Subcutaneous adipose tissue (tissue), 4 donors: ENCODE measurements around the gene NET1. TPM values are rescaled to one million over a fixed set of nuclear protein-coding genes. Genes with fewer than 3 reads are reported as not detected.

ENCODE experiments used
- CTCF ChIP-seq: fragments of 450-650 bp; IDR thresholded peaks from one replicate; pipeline ENCODE4 v1.5.1; 2016; ENCODE audit warnings: low read depth, mild to moderate bottlenecking, control low read depth, antibody characterized with exemption, moderate library complexity
- total RNA-seq, 4 donors: library from RNA; depleted of rRNA; stranded (reverse); fragments of >200 nt; gene quantifications; one replicate each; pipeline ENCODE4 v1.1.0, GENCODE V29; 2016

Gene NET1
- total RNA-seq, 4 donors from 2014 or later = 48.3 to 214 (median 82.9) TPM

- no peak for TF ChIP-seq CTCF
Measured at GRCh38 chr10:5419466-5420094, 7.2 kb downstream of the NET1 start.

GRCh38 chr10:5423771-5424170 lies 11.4 kb downstream of the NET1 start:
- TF ChIP-seq CTCF = no peak

GRCh38 chr10:5424751-5425150 lies 12.4 kb downstream of the NET1 start:
- TF ChIP-seq CTCF = no peak

- no peak for TF ChIP-seq CTCF
Measured at GRCh38 chr10:5428133-5428532, 15.8 kb downstream of the NET1 start.

- TF ChIP-seq CTCF = no peak
Measured at GRCh38 chr10:5433182-5433581, 20.8 kb downstream of the NET1 start.

GRCh38 chr10:5434017-5434753 lies 21.8 kb downstream of the NET1 start:
- TF ChIP-seq CTCF = no peak

- no peak for TF ChIP-seq CTCF
Measured at GRCh38 chr10:5435328-5435727, 23.0 kb downstream of the NET1 start.
